SW 1271 (cell line): ENCODE measurements around the gene FSD1.

Experiments
- DNase-seq, 2 experiments: peaks; one replicate each; lab custom pipeline; 2025; lab: John Stamatoyannopoulos, UW

Gene FSD1

GRCh38 chr19:4365341-4365740, 60.9 kb downstream of the FSD1 start:
- no peak for DNase-seq

GRCh38 chr19:4365791-4366665, 61.6 kb downstream of the FSD1 start:
- no peak for DNase-seq

GRCh38 chr19:4366666-4367335, 62.4 kb downstream of the FSD1 start:
- no peak for DNase-seq

GRCh38 chr19:4367336-4367723, 62.9 kb downstream of the FSD1 start:
- no peak for DNase-seq

- DNase-seq, result no peak
Observed at GRCh38 chr19:4367781-4368127, 63.4 kb downstream of the FSD1 start.

GRCh38 chr19:4368128-4368820, 63.9 kb downstream of the FSD1 start:
- DNase-seq, result no peak

GRCh38 chr19:4369109-4369887, 64.9 kb downstream of the FSD1 start:
- no peak for DNase-seq

- no peak for DNase-seq
Observed at GRCh38 chr19:4369888-4370260, 65.5 kb downstream of the FSD1 start.

- DNase-seq, result no peak
Observed at GRCh38 chr19:4370418-4371041, 66.1 kb downstream of the FSD1 start.

GRCh38 chr19:4371247-4372164, 67.1 kb downstream of the FSD1 start:
- no peak for DNase-seq

GRCh38 chr19:4372165-4373012, 68.0 kb downstream of the FSD1 start:
- no peak for DNase-seq

- DNase-seq, result no peak
Observed at GRCh38 chr19:4373013-4373367, 68.6 kb downstream of the FSD1 start.
